Measurements from ENCODE around the gene PRDM16. TPM values are rescaled to one million over a fixed set of nuclear protein-coding genes. Genes with fewer than 3 reads are reported as not detected.

Gene PRDM16
- total and polyA plus RNA-seq, 2 of the 13 experiments (the other 11 are each of a cell fraction or from before 2014, with no cell fraction given), result 0.15 to 0.81 TPM

DNA sequence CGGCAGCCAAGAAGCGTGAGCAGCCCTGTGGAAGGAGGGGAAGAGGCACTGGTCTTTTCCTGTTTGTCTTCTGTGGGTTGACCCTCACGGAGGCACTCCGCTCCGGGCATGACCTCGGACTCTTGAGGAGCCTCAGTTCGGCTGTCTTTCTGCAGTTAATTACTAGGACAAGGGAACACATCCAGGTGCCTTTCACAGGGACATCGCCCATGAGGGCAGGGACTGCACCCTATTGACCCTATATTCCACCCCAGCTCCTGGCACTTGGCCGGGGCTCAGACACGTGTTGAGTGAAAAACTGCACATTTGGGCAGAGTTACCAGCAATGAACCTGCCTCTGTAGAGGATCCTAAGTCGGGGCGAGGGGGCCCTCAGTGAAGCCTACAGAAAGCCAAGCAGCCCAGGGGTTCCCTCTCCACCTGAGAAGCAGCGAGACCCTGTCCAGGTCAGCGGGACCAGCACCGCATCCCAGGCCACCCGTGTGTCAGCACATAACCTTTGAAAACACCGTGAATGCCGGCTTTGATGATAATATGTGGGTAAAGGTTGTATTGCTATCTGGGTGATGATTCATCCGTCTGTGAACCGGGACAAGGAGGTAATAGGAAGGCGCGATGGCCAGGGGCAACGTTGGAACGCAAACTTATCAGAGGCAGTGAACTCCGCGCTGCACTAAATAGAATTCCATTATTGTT is 224.0 kb downstream of the PRDM16 start (continued):
- no peak for TF ChIP-seq ZNF138 (CRISPR knock-in tag; IDR thresholded peaks at IDR 0.05; ENCODE audit: low read depth)
- 0 out of 2 replicates have a peak, but pooled peaks have one; percentile 42 for TF ChIP-seq ZNF792 (CRISPR knock-in tag; IDR thresholded peaks at IDR 0.05)
- no peak for TF ChIP-seq ZNF496 (CRISPR knock-in tag; IDR thresholded peaks at IDR 0.05; ENCODE audit: insufficient replicate concordance)
- TF ChIP-seq, protein P1, sequence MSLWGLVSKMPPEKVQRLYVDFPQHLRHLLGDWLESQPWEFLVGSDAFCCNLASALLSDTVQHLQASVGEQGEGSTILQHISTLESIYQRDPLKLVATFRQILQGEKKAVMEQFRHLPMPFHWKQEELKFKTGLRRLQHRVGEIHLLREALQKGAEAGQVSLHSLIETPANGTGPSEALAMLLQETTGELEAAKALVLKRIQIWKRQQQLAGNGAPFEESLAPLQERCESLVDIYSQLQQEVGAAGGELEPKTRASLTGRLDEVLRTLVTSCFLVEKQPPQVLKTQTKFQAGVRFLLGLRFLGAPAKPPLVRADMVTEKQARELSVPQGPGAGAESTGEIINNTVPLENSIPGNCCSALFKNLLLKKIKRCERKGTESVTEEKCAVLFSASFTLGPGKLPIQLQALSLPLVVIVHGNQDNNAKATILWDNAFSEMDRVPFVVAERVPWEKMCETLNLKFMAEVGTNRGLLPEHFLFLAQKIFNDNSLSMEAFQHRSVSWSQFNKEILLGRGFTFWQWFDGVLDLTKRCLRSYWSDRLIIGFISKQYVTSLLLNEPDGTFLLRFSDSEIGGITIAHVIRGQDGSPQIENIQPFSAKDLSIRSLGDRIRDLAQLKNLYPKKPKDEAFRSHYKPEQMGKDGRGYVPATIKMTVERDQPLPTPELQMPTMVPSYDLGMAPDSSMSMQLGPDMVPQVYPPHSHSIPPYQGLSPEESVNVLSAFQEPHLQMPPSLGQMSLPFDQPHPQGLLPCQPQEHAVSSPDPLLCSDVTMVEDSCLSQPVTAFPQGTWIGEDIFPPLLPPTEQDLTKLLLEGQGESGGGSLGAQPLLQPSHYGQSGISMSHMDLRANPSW (CRISPR knock-in tag; IDR thresholded peaks at IDR 0.05; ENCODE audit: borderline replicate concordance), result no peak
- no peak for TF ChIP-seq ZNF839 (CRISPR knock-in tag; IDR thresholded peaks at IDR 0.05; ENCODE audit: borderline replicate concordance)
- no peak for TF ChIP-seq KLF6 (CRISPR knock-in tag; IDR thresholded peaks at IDR 0.05)
- TF ChIP-seq SALL1 (CRISPR knock-in tag; IDR thresholded peaks at IDR 0.05), result peak; percentile 91
- no peak for TF ChIP-seq ZFP41 (CRISPR knock-in tag; IDR thresholded peaks at IDR 0.05; ENCODE audit: borderline replicate concordance)
- TF ChIP-seq DDIT3 (CRISPR knock-in tag; IDR thresholded peaks at IDR 0.05), result no peak
- no peak for TF ChIP-seq ZNF674 (CRISPR knock-in tag; IDR thresholded peaks at IDR 0.05; ENCODE audit: low read depth)
- TF ChIP-seq HNRNPUL1 (IDR thresholded peaks at IDR 0.05; ENCODE audit: low read depth, low read length), result no peak
- TF ChIP-seq KLF12 (CRISPR knock-in tag; IDR thresholded peaks at IDR 0.05; ENCODE audit: borderline replicate concordance), result no peak
- TF ChIP-seq ZSCAN21 (CRISPR knock-in tag; IDR thresholded peaks at IDR 0.05; ENCODE audit: borderline replicate concordance), result no peak
- TF ChIP-seq FOXK2 (IDR thresholded peaks at IDR 0.05), result no peak
- TF ChIP-seq ZNF318 (CRISPR knock-in tag; IDR thresholded peaks at IDR 0.05), result no peak
- TF ChIP-seq NR2C2 (CRISPR knock-in tag; IDR thresholded peaks at IDR 0.05; ENCODE audit: borderline replicate concordance), result peak; percentile 25; the same call in 1 of the 2 replicates
- TF ChIP-seq FOXA3 (CRISPR knock-in tag; IDR thresholded peaks at IDR 0.05), result peak; percentile 75
- TF ChIP-seq ZKSCAN5 (CRISPR knock-in tag; IDR thresholded peaks at IDR 0.05), result no peak
- no peak for TF ChIP-seq ZNF781 (CRISPR knock-in tag; IDR thresholded peaks at IDR 0.05; ENCODE audit: borderline replicate concordance, not compliant biosample characterization)
